Osteoblast (primary cell): Measurements from ENCODE around the gene SGCE. TPM values are rescaled to one million over a fixed set of nuclear protein-coding genes. Genes with fewer than 3 reads are reported as not detected.

Source experiments
- DNase-seq: peaks from one replicate; pipeline ENCODE4 v3.0.0; 2011; ENCODE audit warnings: low spot score, mixed read lengths; ENCODE audit not compliant: insufficient read length; ENCODE audit errors: missing footprints
- H2AFZ ChIP-seq: 2 replicates; pipeline ENCODE4 v1.6.0; 2011; ENCODE audit warnings: mild to moderate bottlenecking, low read length
- H3K27ac ChIP-seq: 2 replicates; pipeline ENCODE4 v1.5.1; 2011; ENCODE audit warnings: mild to moderate bottlenecking, low read depth, low read length, moderate library complexity
- H3K27me3 ChIP-seq: 2 replicates; pipeline ENCODE4 v1.6.0; 2012; ENCODE audit warnings: mild to moderate bottlenecking, control low read depth, inconsistent platforms, low read length, moderate library complexity; ENCODE audit not compliant: insufficient read depth
- H3K36me3 ChIP-seq: 2 replicates; pipeline ENCODE4 v1.5.1; 2011; ENCODE audit warnings: mild to moderate bottlenecking, low read length, control low read depth, moderate library complexity; ENCODE audit not compliant: insufficient read depth
- H3K4me1 ChIP-seq: 2 replicates; pipeline ENCODE4 v1.5.1; 2011; ENCODE audit warnings: mild to moderate bottlenecking, low read length, control low read depth, moderate library complexity; ENCODE audit not compliant: insufficient read depth
- H3K4me2 ChIP-seq: 2 replicates; pipeline ENCODE4 v1.6.0; 2011; ENCODE audit warnings: mild to moderate bottlenecking, low read length; ENCODE audit not compliant: insufficient read depth
- H3K4me3 ChIP-seq: fragments of 200-600 bp; sonication (generic); 3 replicates; pipeline ENCODE4 v1.5.1; 2012; ENCODE audit warnings: mild to moderate bottlenecking, low read length, inconsistent platforms; ENCODE audit not compliant: insufficient read depth
- H3K79me2 ChIP-seq: 2 replicates; pipeline ENCODE4 v1.6.0; 2012; ENCODE audit warnings: mild to moderate bottlenecking, low read length, control low read depth, inconsistent platforms; ENCODE audit not compliant: insufficient read depth
- H3K9me3 ChIP-seq: 2 replicates; pipeline ENCODE4 v1.5.1; 2011; ENCODE audit warnings: low read depth, low read length, control low read depth
- H4K20me1 ChIP-seq: 2 replicates; pipeline ENCODE4 v1.6.0; 2012; ENCODE audit warnings: mild to moderate bottlenecking, low read length, control low read depth; ENCODE audit not compliant: insufficient read depth
- CTCF ChIP-seq: IDR thresholded peaks from 2 replicates; pipeline ENCODE4 v1.5.1; 2011; ENCODE audit warnings: mild to moderate bottlenecking, low read depth, low read length, moderate library complexity; ENCODE audit errors: extremely low read depth
- total RNA-seq: library from RNA; depleted of rRNA; stranded (reverse); fragments of >200 nt; gene quantifications from 2 replicates; pipeline ENCODE4 v1.2.3, GENCODE V29; 2012

SGCE gene
- total RNA-seq, 1 donor, result 60.8 TPM

GRCh38 chr7:94615666-94616065, 40.3 kb downstream of the SGCE start:
- peaks cover under 1% of the 10 kb centered on the region for H3K4me1 ChIP-seq

GRCh38 chr7:94612661-94613060, 43.3 kb downstream of the SGCE start:
- no peak for TF ChIP-seq CTCF

More at GRCh38 chr7:94615666-94616065, 40.3 kb downstream of the SGCE start:
- Histone ChIP-seq H3K27ac (no peak overlapping the region), H3K27me3 (no peaks in the 10 kb centered on the region), H2AFZ (no peak overlapping the region), H4K20me1 (no peaks in the 10 kb centered on the region), H3K79me2 (no peaks in the 10 kb centered on the region), H3K9me3 (no peaks in the 10 kb centered on the region), H3K36me3 (no peaks in the 10 kb centered on the region), H3K4me3 (no peak overlapping the region), H3K4me2 (no peak overlapping the region)
- DNase-seq, result no peak
- no peak for TF ChIP-seq CTCF

GRCh38 chr7:94612253-94612652, 43.7 kb downstream of the SGCE start:
- DNase-seq, result no peak
- H3K79me2 ChIP-seq, result no peaks in the 10 kb centered on the region
- TF ChIP-seq CTCF, result no peak
- H2AFZ ChIP-seq, result no peak overlapping the region
- no peak overlapping the region for H3K4me2 ChIP-seq
- no peak overlapping the region for H3K27ac ChIP-seq
- no peaks in the 10 kb centered on the region for H3K36me3 ChIP-seq
- H3K4me3 ChIP-seq, result no peak overlapping the region
- no peaks in the 10 kb centered on the region for H3K27me3 ChIP-seq
- H3K4me1 ChIP-seq, result no peaks in the 10 kb centered on the region
- no peaks in the 10 kb centered on the region for H3K9me3 ChIP-seq
- no peaks in the 10 kb centered on the region for H4K20me1 ChIP-seq

More at GRCh38 chr7:94612661-94613060, 43.3 kb downstream of the SGCE start:
- Histone ChIP-seq H2AFZ (no peak overlapping the region), H3K9me3 (no peaks in the 10 kb centered on the region), H3K27ac (no peak overlapping the region), H3K4me1 (no peaks in the 10 kb centered on the region), H3K36me3 (no peaks in the 10 kb centered on the region), H3K4me3 (no peak overlapping the region), H3K79me2 (no peaks in the 10 kb centered on the region), H4K20me1 (no peaks in the 10 kb centered on the region), H3K27me3 (no peaks in the 10 kb centered on the region), H3K4me2 (no peak overlapping the region)
- no peak for DNase-seq

GRCh38 chr7:94609561-94609960, 46.4 kb downstream of the SGCE start:
- no peak overlapping the region for H2AFZ ChIP-seq
- H3K79me2 ChIP-seq, result no peaks in the 10 kb centered on the region
- no peaks in the 10 kb centered on the region for H3K4me1 ChIP-seq
- H3K27me3 ChIP-seq, result no peaks in the 10 kb centered on the region
- H3K27ac ChIP-seq, result no peak overlapping the region
- no peak for DNase-seq
- H3K4me2 ChIP-seq, result no peak overlapping the region
- H3K36me3 ChIP-seq, result no peaks in the 10 kb centered on the region
- H3K4me3 ChIP-seq, result no peak overlapping the region
- TF ChIP-seq CTCF, result no peak
- H3K9me3 ChIP-seq, result no peaks in the 10 kb centered on the region
- no peaks in the 10 kb centered on the region for H4K20me1 ChIP-seq
